Measurements from ENCODE around the gene LARGE1.

Gene LARGE1

DNA sequence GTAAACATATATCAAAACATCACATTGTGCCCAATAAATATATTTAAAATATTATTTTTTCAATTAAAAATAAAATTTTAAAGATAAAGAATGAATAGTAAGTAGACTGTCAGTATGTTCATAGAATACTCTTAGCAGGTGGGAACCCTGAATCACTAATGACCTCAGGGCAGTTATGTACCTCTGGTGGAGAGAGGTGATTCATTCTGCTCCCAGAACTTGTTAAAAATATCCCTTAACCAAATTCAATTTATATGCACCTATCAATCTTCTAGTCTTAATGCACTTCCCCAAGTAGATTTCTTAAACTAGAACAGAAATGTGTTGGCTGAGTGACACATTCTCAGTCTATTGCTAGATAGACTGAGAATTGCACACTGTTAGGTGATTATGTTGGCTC, 678.2 kb downstream of the LARGE1 start:
- DNase-seq (ENCODE audit: low read depth in 2 of 2), result no peak

DNA sequence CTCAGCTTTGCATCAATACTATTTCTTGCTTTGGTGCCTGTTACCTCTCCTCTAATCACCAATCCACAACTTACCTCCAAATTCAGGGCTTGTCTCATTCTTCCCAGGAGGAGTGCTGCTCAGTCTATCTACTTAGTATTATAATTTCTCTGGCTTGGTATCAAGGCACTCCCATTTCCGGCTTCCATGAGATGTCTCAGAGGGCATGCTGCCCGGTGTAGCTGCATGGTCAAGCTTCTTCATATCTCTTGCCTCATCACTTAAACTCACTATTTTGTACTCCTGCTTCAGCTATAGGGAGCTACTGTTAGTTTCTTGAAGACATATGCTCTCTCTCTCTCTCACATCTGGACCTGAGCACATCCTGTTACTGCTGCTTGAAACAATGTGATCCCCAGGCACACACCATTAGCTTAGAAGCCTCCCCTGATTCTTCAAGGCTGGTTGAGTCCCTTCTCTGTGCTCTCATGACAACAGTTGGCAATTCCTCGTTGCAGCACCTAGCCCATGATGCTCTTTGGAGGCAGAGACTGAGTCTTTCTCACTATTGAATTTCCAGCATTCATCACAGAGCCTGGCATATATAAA, 679.3 kb downstream of the LARGE1 start:
- no peak for DNase-seq (ENCODE audit: low read depth in 2 of 2)

DNA sequence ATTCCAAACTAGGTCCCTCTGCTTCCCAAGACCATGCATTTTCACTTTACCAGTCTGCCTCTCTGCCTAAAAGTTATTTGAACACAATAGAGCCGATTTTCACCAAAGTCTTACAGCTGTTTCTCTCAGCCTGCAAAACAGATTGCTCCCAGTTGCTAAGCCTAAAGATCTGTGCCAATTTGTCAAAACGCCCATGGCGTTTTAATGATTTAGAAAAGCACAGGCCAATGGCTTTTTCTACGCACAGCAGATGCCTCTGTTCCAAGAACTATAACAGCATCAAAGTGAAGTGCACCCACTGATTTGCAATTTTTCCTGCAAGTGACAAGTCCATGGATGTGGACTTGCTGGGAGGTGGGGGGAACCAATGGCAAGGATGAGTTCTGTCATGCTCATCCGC, 688.2 kb downstream of the LARGE1 start:
- no peak for DNase-seq (ENCODE audit: low read depth in 2 of 2)

DNA sequence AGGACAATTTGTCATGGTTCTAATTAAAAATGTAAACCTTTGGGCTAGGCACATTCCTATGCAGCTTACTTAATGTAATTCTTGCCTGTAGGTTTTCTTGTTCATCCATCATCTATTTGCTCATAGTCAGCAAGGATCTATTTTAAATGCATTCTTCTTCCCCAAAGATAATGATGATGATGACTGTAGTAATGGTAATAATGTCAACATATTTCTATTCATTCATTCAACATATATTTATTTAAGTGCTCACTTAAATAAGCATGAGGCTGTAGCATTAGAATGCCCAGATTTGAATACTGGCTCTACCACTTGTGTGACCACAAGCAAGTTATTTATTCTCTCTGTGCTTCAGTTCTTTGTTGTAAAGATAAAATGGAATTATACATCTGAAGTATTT, 692.5 kb downstream of the LARGE1 start:
- no peak for DNase-seq (ENCODE audit: low read depth in 2 of 2)

DNA sequence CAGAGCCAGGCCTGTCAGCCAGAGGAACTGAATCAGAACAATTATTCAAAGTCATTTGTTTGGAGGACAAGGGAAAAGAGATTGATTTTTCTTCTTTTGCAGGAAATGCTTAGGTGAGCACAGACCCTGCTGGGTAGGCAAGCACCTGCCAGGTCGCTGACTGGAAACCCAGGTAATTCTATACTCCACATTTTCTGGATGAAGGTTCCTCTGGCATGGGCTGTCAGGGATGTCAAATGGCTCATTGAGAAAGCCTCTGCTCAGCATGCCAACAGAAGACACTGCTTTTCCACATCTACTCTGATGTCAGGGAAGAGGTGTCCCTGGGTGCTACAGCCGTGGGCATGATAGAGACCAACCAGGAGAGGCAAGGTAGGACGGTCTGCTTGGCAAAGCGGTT, 695.4 kb downstream of the LARGE1 start:
- DNase-seq (ENCODE audit: low read depth in 2 of 2), result no peak

Measured in stimulated activated CD8-positive, alpha-beta memory T cell treated with anti-CD3 and anti-CD28 coated beads, Interleukin-15, amount 100 ng/mL, for 48 hours (primary cell).